ENCODE measurements around the gene TFCP2L1. TPM values are rescaled to one million over a fixed set of nuclear protein-coding genes. Genes with fewer than 3 reads are reported as not detected.

Gene TFCP2L1
- total RNA-seq, 1 donor: under 0.01 TPM

DNA sequence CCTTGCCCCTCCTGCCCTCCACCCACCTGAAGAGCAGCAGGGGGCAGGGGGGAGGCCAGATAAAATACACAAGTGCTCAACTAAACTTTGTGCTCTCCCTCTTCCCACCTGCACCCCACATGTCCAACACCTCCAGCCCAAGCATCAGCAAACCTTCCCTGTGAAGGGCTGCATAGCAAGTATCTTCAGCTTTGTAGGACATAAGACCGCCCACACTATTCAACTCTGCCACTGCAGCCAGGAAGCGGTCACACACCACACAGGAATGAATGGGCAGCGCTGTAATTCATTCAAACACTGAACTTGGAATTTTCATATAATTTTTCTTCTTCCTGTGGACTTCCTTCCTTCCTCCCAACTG is 27.5 kb downstream of the TFCP2L1 start:
- H3K4me3 ChIP-seq (ENCODE audit: insufficient read depth, low read length): no peak overlapping the region
- no peak overlapping the region for H3K4me2 ChIP-seq (ENCODE audit: insufficient read depth, low read length)
- no peak for DNase-seq (ENCODE audit: insufficient read length, low spot score, missing footprints)
- no peaks in the 10 kb centered on the region for H3K9me3 ChIP-seq (ENCODE audit: low read depth, low read length)
- TF ChIP-seq, protein P1, sequence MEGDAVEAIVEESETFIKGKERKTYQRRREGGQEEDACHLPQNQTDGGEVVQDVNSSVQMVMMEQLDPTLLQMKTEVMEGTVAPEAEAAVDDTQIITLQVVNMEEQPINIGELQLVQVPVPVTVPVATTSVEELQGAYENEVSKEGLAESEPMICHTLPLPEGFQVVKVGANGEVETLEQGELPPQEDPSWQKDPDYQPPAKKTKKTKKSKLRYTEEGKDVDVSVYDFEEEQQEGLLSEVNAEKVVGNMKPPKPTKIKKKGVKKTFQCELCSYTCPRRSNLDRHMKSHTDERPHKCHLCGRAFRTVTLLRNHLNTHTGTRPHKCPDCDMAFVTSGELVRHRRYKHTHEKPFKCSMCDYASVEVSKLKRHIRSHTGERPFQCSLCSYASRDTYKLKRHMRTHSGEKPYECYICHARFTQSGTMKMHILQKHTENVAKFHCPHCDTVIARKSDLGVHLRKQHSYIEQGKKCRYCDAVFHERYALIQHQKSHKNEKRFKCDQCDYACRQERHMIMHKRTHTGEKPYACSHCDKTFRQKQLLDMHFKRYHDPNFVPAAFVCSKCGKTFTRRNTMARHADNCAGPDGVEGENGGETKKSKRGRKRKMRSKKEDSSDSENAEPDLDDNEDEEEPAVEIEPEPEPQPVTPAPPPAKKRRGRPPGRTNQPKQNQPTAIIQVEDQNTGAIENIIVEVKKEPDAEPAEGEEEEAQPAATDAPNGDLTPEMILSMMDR (IDR thresholded peaks at IDR 0.05; ENCODE audit: extremely low read depth, low read depth, low read length): no peak
- H3K79me2 ChIP-seq (ENCODE audit: insufficient read depth, low read length): no peaks in the 10 kb centered on the region
- peaks cover 3% of the 10 kb centered on the region for H3K27me3 ChIP-seq (ENCODE audit: insufficient read depth, low read length)
- no peak overlapping the region for H3K27ac ChIP-seq (ENCODE audit: low read depth, low read length)
- H3K36me3 ChIP-seq (ENCODE audit: insufficient read depth, low read length): no peaks in the 10 kb centered on the region
- no peak overlapping the region for H2AFZ ChIP-seq (ENCODE audit: low read length)
- no peaks in the 10 kb centered on the region for H3K4me1 ChIP-seq (ENCODE audit: insufficient read depth, low read length)
- no peaks in the 10 kb centered on the region for H4K20me1 ChIP-seq (ENCODE audit: insufficient read depth, low read length)

- no peaks in the 10 kb centered on the region for H3K36me3 ChIP-seq (ENCODE audit: insufficient read depth, low read length)
These were observed 28.1 kb downstream of the TFCP2L1 start for GRCh38 chr2:121256720-121257479.

DNA sequence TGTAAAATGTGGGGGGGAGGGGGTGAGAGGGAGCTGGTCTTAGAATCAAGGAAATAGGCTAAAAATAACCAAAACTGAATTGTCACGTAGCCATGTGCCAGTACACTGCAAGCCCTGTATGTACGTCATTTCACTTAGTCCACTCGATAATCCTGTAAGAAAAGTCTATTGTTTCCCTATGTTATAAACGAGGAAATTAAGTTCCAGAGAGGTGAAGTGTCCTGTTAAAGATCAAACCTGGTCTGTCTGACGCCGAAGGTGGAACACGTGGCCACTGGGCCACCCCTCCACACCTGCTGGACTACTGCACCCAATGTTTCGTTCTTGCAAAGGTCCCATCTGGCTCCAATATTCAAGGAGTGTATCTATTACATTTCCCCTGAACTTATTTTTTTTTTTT is 29.6 kb downstream of the TFCP2L1 start:
- peaks cover 6% of the 10 kb centered on the region for H3K27me3 ChIP-seq (ENCODE audit: insufficient read depth, low read length)
- H3K4me3 ChIP-seq (ENCODE audit: insufficient read depth, low read length): no peak overlapping the region
- no peak overlapping the region for H3K27ac ChIP-seq (ENCODE audit: low read depth, low read length)
- no peak for DNase-seq (ENCODE audit: insufficient read length, low spot score, missing footprints)
- H3K9me3 ChIP-seq (ENCODE audit: low read depth, low read length): no peaks in the 10 kb centered on the region
- H4K20me1 ChIP-seq (ENCODE audit: insufficient read depth, low read length): no peaks in the 10 kb centered on the region
- H3K36me3 ChIP-seq (ENCODE audit: insufficient read depth, low read length): no peaks in the 10 kb centered on the region
- no peak overlapping the region for H2AFZ ChIP-seq (ENCODE audit: low read length)
- TF ChIP-seq, protein P1 (IDR thresholded peaks at IDR 0.05; ENCODE audit: extremely low read depth, low read depth, low read length): no peak
- H3K4me2 ChIP-seq (ENCODE audit: insufficient read depth, low read length): no peak overlapping the region
- no peaks in the 10 kb centered on the region for H3K79me2 ChIP-seq (ENCODE audit: insufficient read depth, low read length)
- H3K4me1 ChIP-seq (ENCODE audit: insufficient read depth, low read length): no peaks in the 10 kb centered on the region

More at GRCh38 chr2:121256720-121257479, 28.1 kb downstream of the TFCP2L1 start:
- TF ChIP-seq, protein P1 (IDR thresholded peaks at IDR 0.05; ENCODE audit: extremely low read depth, low read depth, low read length): no peak
- H2AFZ ChIP-seq (ENCODE audit: low read length): no peak overlapping the region
- no peaks in the 10 kb centered on the region for H4K20me1 ChIP-seq (ENCODE audit: insufficient read depth, low read length)
- no peaks in the 10 kb centered on the region for H3K79me2 ChIP-seq (ENCODE audit: insufficient read depth, low read length)
- peaks cover 3% of the 10 kb centered on the region for H3K27me3 ChIP-seq (ENCODE audit: insufficient read depth, low read length)
- H3K4me1 ChIP-seq (ENCODE audit: insufficient read depth, low read length): no peaks in the 10 kb centered on the region
- no peak for DNase-seq (ENCODE audit: insufficient read length, low spot score, missing footprints)
- no peak overlapping the region for H3K27ac ChIP-seq (ENCODE audit: low read depth, low read length)
- no peak overlapping the region for H3K4me3 ChIP-seq (ENCODE audit: insufficient read depth, low read length)
- H3K4me2 ChIP-seq (ENCODE audit: insufficient read depth, low read length): no peak overlapping the region
- H3K9me3 ChIP-seq (ENCODE audit: low read depth, low read length): no peaks in the 10 kb centered on the region

GRCh38 chr2:121254748-121255147 is 30.3 kb downstream of the TFCP2L1 start:
- H3K79me2 ChIP-seq (ENCODE audit: insufficient read depth, low read length): no peaks in the 10 kb centered on the region
- H4K20me1 ChIP-seq (ENCODE audit: insufficient read depth, low read length): no peaks in the 10 kb centered on the region
- no peak overlapping the region for H3K4me3 ChIP-seq (ENCODE audit: insufficient read depth, low read length)
- TF ChIP-seq, protein P1 (IDR thresholded peaks at IDR 0.05; ENCODE audit: extremely low read depth, low read depth, low read length): no peak
- H3K36me3 ChIP-seq (ENCODE audit: insufficient read depth, low read length): no peaks in the 10 kb centered on the region
- no peak overlapping the region for H3K27ac ChIP-seq (ENCODE audit: low read depth, low read length)
- no peaks in the 10 kb centered on the region for H3K4me1 ChIP-seq (ENCODE audit: insufficient read depth, low read length)
- H3K4me2 ChIP-seq (ENCODE audit: insufficient read depth, low read length): no peak overlapping the region
- no peak overlapping the region for H2AFZ ChIP-seq (ENCODE audit: low read length)
- no peaks in the 10 kb centered on the region for H3K9me3 ChIP-seq (ENCODE audit: low read depth, low read length)
- no peak for DNase-seq (ENCODE audit: insufficient read length, low spot score, missing footprints)
- peaks cover 6% of the 10 kb centered on the region for H3K27me3 ChIP-seq (ENCODE audit: insufficient read depth, low read length)
